ENCODE measurements around the gene PLCB4.

- TF ChIP-seq, protein P1, sequence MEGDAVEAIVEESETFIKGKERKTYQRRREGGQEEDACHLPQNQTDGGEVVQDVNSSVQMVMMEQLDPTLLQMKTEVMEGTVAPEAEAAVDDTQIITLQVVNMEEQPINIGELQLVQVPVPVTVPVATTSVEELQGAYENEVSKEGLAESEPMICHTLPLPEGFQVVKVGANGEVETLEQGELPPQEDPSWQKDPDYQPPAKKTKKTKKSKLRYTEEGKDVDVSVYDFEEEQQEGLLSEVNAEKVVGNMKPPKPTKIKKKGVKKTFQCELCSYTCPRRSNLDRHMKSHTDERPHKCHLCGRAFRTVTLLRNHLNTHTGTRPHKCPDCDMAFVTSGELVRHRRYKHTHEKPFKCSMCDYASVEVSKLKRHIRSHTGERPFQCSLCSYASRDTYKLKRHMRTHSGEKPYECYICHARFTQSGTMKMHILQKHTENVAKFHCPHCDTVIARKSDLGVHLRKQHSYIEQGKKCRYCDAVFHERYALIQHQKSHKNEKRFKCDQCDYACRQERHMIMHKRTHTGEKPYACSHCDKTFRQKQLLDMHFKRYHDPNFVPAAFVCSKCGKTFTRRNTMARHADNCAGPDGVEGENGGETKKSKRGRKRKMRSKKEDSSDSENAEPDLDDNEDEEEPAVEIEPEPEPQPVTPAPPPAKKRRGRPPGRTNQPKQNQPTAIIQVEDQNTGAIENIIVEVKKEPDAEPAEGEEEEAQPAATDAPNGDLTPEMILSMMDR (conservative IDR thresholded peaks at IDR 0.05): no peak
- no peak for TF ChIP-seq EZH2 (IDR thresholded peaks at IDR 0.05; ENCODE audit: low read depth)
Measured at GRCh38 chr20:9417665-9418064, 348.8 kb downstream of the PLCB4 start.

All from PC-9 (cell line).